GM12874 (cell line): ENCODE results near the gene FCGR2B.

Experiments used
- TF ChIP-seq, protein P1 (sequence below): IDR thresholded peaks from 2 replicates; pipeline ENCODE4 v1.5.1; 2011; ENCODE audit warnings: low read depth, mild to moderate bottlenecking, control low read depth, low read length, moderate library complexity; ENCODE audit not compliant: insufficient read depth

FCGR2B gene

GRCh38 chr1:161709373-161709772 is 46.4 kb downstream of the FCGR2B start:
- TF ChIP-seq, protein P1, sequence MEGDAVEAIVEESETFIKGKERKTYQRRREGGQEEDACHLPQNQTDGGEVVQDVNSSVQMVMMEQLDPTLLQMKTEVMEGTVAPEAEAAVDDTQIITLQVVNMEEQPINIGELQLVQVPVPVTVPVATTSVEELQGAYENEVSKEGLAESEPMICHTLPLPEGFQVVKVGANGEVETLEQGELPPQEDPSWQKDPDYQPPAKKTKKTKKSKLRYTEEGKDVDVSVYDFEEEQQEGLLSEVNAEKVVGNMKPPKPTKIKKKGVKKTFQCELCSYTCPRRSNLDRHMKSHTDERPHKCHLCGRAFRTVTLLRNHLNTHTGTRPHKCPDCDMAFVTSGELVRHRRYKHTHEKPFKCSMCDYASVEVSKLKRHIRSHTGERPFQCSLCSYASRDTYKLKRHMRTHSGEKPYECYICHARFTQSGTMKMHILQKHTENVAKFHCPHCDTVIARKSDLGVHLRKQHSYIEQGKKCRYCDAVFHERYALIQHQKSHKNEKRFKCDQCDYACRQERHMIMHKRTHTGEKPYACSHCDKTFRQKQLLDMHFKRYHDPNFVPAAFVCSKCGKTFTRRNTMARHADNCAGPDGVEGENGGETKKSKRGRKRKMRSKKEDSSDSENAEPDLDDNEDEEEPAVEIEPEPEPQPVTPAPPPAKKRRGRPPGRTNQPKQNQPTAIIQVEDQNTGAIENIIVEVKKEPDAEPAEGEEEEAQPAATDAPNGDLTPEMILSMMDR, result no peak

GRCh38 chr1:161710560-161710959 is 47.6 kb downstream of the FCGR2B start:
- TF ChIP-seq, protein P1, result no peak

GRCh38 chr1:161718559-161719324 is 55.8 kb downstream of the FCGR2B start:
- TF ChIP-seq, protein P1, result no peak

- TF ChIP-seq, protein P1, result no peak
Observed at GRCh38 chr1:161719325-161719611, 56.3 kb downstream of the FCGR2B start.

DNA sequence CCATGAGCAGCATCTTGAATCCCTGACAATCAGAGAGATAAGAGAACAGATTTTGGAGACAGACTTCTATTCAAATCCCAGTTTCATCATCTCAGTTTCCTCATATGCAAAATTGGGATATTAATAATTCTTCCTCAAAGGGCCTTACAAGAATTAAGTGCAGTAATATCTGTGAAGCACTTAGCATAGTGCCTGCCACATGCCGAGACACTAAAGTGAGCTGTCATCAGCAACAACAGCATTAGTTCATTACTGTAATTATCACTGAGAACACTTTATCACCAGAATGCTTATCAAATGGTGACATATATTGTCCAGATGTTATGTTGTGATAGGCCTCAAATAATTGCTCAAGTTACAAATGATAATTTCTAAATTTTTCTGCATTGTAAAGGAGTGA is 57.5 kb downstream of the FCGR2B start:
- TF ChIP-seq, protein P1, result no peak

GRCh38 chr1:161720956-161721737 is 58.2 kb downstream of the FCGR2B start, which contains the start of gene FCRLB:
Gene FCRLB (plus strand): TSS chr1:161721544. CDS start chr1:161722673, 1,129 bp downstream.
- TF ChIP-seq, protein P1, result no peak

DNA sequence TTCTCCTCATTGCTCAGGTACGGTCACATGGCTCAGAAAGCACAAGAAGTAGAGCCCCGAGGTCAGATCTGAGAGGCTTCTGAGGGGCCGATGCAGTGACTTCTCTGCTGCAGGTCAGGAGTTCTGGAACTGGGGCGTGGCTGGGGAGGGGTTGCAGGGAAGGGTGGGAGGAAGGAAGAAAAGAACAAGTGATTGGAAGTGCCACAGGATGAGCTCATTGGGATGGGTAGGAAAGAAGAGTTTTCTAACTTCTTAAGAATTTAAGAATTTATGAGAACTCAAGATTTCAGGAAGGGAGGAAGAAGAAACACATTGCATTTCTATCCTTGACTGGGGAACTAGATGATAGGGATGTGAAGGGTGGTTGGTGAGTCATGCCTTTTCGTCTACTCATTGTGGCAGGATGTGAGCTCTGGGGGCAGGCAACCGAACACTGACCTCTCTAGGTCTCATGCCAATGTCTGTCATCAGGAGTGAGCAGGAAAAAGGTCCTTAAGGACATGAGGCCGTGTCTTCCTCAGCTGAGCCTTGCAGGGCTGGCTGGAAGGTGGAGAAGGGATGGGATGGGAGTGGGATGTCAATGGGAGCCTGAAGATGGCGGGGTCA is 58.9 kb downstream of the FCGR2B start:
- TF ChIP-seq, protein P1, result no peak
